ENCODE results near the gene NUDT7.

NUDT7 gene

GRCh38 chr16:77680496-77680895, 41.8 kb upstream of the NUDT7 start:
- no peak overlapping the region for H3K4me3 ChIP-seq (ENCODE audit: control insufficient read depth, low read depth, low read length)
- no peak for TF ChIP-seq CTCF (IDR thresholded peaks at IDR 0.05; ENCODE audit: control insufficient read depth, insufficient read depth, low read depth, low read length, missing control alignments)
- DNase-seq (ENCODE audit: low read depth), result no peak

DNA sequence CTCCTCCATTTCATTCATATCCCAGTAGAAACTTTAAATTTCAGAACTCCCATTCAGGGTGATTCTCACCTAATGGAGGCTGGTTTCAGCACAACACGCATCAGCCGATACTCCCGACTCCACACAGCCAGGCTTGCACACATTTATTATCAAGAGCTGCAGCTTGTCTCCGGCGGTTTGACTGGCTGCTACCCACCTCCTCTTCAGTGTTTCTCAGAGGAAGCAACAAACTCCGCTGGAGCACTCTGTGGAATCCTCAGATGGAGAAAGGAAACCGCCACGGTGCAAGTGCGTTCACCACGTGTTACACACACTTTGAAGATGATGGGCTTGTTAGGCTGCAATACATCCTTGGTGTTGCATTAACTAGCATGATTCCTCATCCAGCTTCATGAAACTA, 39.7 kb upstream of the NUDT7 start:
- no peak for TF ChIP-seq CTCF (IDR thresholded peaks at IDR 0.05; ENCODE audit: control insufficient read depth, insufficient read depth, low read depth, low read length, missing control alignments)
- H3K4me3 ChIP-seq (ENCODE audit: control insufficient read depth, low read depth, low read length), result no peak overlapping the region
- DNase-seq (ENCODE audit: low read depth), result no peak

GRCh38 chr16:77683397-77684180, 38.7 kb upstream of the NUDT7 start:
- no peak for TF ChIP-seq CTCF (IDR thresholded peaks at IDR 0.05; ENCODE audit: control insufficient read depth, insufficient read depth, low read depth, low read length, missing control alignments)
- no peak for DNase-seq (ENCODE audit: low read depth)
- no peak overlapping the region for H3K4me3 ChIP-seq (ENCODE audit: control insufficient read depth, low read depth, low read length)

GRCh38 chr16:77684181-77684526, 38.2 kb upstream of the NUDT7 start:
- TF ChIP-seq CTCF (IDR thresholded peaks at IDR 0.05; ENCODE audit: control insufficient read depth, insufficient read depth, low read depth, low read length, missing control alignments), result no peak
- no peak overlapping the region for H3K4me3 ChIP-seq (ENCODE audit: control insufficient read depth, low read depth, low read length)
- no peak for DNase-seq (ENCODE audit: low read depth)

GRCh38 chr16:77686385-77686784, 35.9 kb upstream of the NUDT7 start:
- DNase-seq (ENCODE audit: low read depth), result no peak
- no peak for TF ChIP-seq CTCF (IDR thresholded peaks at IDR 0.05; ENCODE audit: control insufficient read depth, insufficient read depth, low read depth, low read length, missing control alignments)
- no peak overlapping the region for H3K4me3 ChIP-seq (ENCODE audit: control insufficient read depth, low read depth, low read length)

GRCh38 chr16:77689971-77690370, 32.3 kb upstream of the NUDT7 start:
- TF ChIP-seq CTCF (IDR thresholded peaks at IDR 0.05; ENCODE audit: control insufficient read depth, insufficient read depth, low read depth, low read length, missing control alignments), result no peak
- no peak for DNase-seq (ENCODE audit: low read depth)
- no peak overlapping the region for H3K4me3 ChIP-seq (ENCODE audit: control insufficient read depth, low read depth, low read length)
